Esophagus muscularis mucosa (tissue), 2 donors: Measurements from ENCODE around the gene WDR17.

Experiments
- EP300 ChIP-seq: sonication (generic); formaldehyde crosslinking; IDR thresholded peaks from one replicate; pipeline ENCODE4 v1.6.1; 2017; ENCODE audit warnings: antibody characterized with exemption
- POLR2A ChIP-seq: fragments of 450-650 bp; IDR thresholded peaks from one replicate; pipeline ENCODE4 v1.6.1; 2017; ENCODE audit warnings: antibody characterized with exemption, moderate library complexity, mild to moderate bottlenecking, low read depth

GRCh38 chr4:176036585-176037205, 28.9 kb upstream of the WDR17 start:
- TF ChIP-seq EP300 (no peak), POLR2A (no peak)
